ENCODE measurements around the gene SLC5A10.

The SLC5A10 gene

GRCh38 chr17:18965530-18966236 is 13.7 kb downstream of the SLC5A10 start:
- DNase-seq, result no peak

GRCh38 chr17:18966831-18967624 is 15.1 kb downstream of the SLC5A10 start:
- DNase-seq, result no peak

GRCh38 chr17:18967916-18968315 is 16.0 kb downstream of the SLC5A10 start:
- DNase-seq, result no peak

- no peak for DNase-seq
Measured at GRCh38 chr17:18968345-18968744, 16.4 kb downstream of the SLC5A10 start.

GRCh38 chr17:18968945-18969887 is 17.3 kb downstream of the SLC5A10 start:
- DNase-seq, result no peak

GRCh38 chr17:18970582-18971480 is 18.9 kb downstream of the SLC5A10 start:
- DNase-seq, result no peak

GRCh38 chr17:18971801-18972200 is 19.8 kb downstream of the SLC5A10 start:
- DNase-seq, result no peak

- DNase-seq, result no peak
Measured at GRCh38 chr17:18974407-18975149, 22.6 kb downstream of the SLC5A10 start.

GRCh38 chr17:18975597-18975996 is 23.6 kb downstream of the SLC5A10 start:
- DNase-seq, result no peak

- DNase-seq, result no peak
Measured at GRCh38 chr17:18976201-18976600, 24.2 kb downstream of the SLC5A10 start.

- DNase-seq, result no peak
Measured at GRCh38 chr17:18977021-18977420, 25.1 kb downstream of the SLC5A10 start.

- no peak for DNase-seq
Measured at GRCh38 chr17:18977646-18978045, 25.7 kb downstream of the SLC5A10 start.

GRCh38 chr17:18978050-18978449 is 26.1 kb downstream of the SLC5A10 start:
- DNase-seq, result no peak

- DNase-seq, result no peak
Measured at GRCh38 chr17:18978655-18979054, 26.7 kb downstream of the SLC5A10 start.

GRCh38 chr17:18980682-18981334 is 28.8 kb downstream of the SLC5A10 start:
- DNase-seq, result no peak

GRCh38 chr17:18981335-18981641 is 29.3 kb downstream of the SLC5A10 start:
- no peak for DNase-seq

- DNase-seq, result no peak
Measured at GRCh38 chr17:18981642-18982424, 29.9 kb downstream of the SLC5A10 start.

GRCh38 chr17:18984273-18985114 is 32.5 kb downstream of the SLC5A10 start:
- no peak for DNase-seq

- DNase-seq, result no peak
Measured at GRCh38 chr17:18985475-18985874, 33.5 kb downstream of the SLC5A10 start.
